ENCODE results near the gene NR2E1.

Gene NR2E1

GRCh38 chr6:108171918-108172516 is 6.2 kb downstream of the NR2E1 start:
- DNase-seq, result no peak

GRCh38 chr6:108174371-108175175 is 8.8 kb downstream of the NR2E1 start:
- no peak for DNase-seq

- no peak for DNase-seq
These were observed 9.4 kb downstream of the NR2E1 start for GRCh38 chr6:108175176-108175591.

- no peak for DNase-seq
These were observed 9.9 kb downstream of the NR2E1 start for GRCh38 chr6:108175592-108176279.

GRCh38 chr6:108176281-108177089 is 10.7 kb downstream of the NR2E1 start:
- no peak for DNase-seq

GRCh38 chr6:108179741-108180140 is 13.9 kb downstream of the NR2E1 start:
- no peak for DNase-seq

GRCh38 chr6:108180266-108180665 is 14.4 kb downstream of the NR2E1 start:
- no peak for DNase-seq

- no peak for DNase-seq
These were observed 15.0 kb downstream of the NR2E1 start for GRCh38 chr6:108180776-108181175.

GRCh38 chr6:108186226-108186625 is 20.4 kb downstream of the NR2E1 start:
- no peak for DNase-seq

- DNase-seq, result no peak
These were observed 21.7 kb downstream of the NR2E1 start for GRCh38 chr6:108187519-108187918.

- DNase-seq, result no peak
These were observed 27.3 kb downstream of the NR2E1 start for GRCh38 chr6:108193131-108193530.

GRCh38 chr6:108193835-108194234 is 28.0 kb downstream of the NR2E1 start:
- no peak for DNase-seq

GRCh38 chr6:108194503-108194902 is 28.7 kb downstream of the NR2E1 start:
- no peak for DNase-seq

GRCh38 chr6:108195209-108195608 is 29.4 kb downstream of the NR2E1 start:
- DNase-seq, result no peak

GRCh38 chr6:108198761-108199498 is 33.1 kb downstream of the NR2E1 start:
- DNase-seq, result no peak

- no peak for DNase-seq
These were observed 34.4 kb downstream of the NR2E1 start for GRCh38 chr6:108200186-108200585.

- no peak for DNase-seq
These were observed 34.8 kb downstream of the NR2E1 start for GRCh38 chr6:108200631-108201030.

GRCh38 chr6:108203189-108204112 is 37.6 kb downstream of the NR2E1 start:
- no peak for DNase-seq

GRCh38 chr6:108207013-108207412 is 41.2 kb downstream of the NR2E1 start:
- DNase-seq, result no peak

- DNase-seq, result no peak
These were observed 43.9 kb downstream of the NR2E1 start for GRCh38 chr6:108209738-108210137.

GRCh38 chr6:108210556-108210955 is 44.7 kb downstream of the NR2E1 start:
- DNase-seq, result no peak
